HUDEP-2 (cell line): ENCODE data around the gene SGPP2.
"Not testable (repeated sequence)": the region's sequence is repeated elsewhere in the genome, so short reads cannot be mapped to it uniquely, and the experiment has no call there.

ENCODE experiments used
- DNase-seq, 76 experiments: peaks; one replicate each; lab custom pipeline; 2025; ENCODE audit not compliant: unreplicated experiment in 76 of 76; lab: John Stamatoyannopoulos, UW

The SGPP2 gene

GRCh38 chr2:222572264-222572721, 147.9 kb downstream of the SGPP2 start:
- DNase-seq, result no peak

- peak in 28 of 76 experiments; percentile 6 to 53 (median 22) for DNase-seq
Observed at GRCh38 chr2:222572751-222573174, 148.4 kb downstream of the SGPP2 start.

GRCh38 chr2:222575618-222576017, 151.3 kb downstream of the SGPP2 start:
- no peak for DNase-seq

- peak in 21 of 76 experiments; percentile 3 to 71 (median 30) for DNase-seq
Observed at GRCh38 chr2:222576171-222577081, 152.1 kb downstream of the SGPP2 start.

- DNase-seq, result no peak
Observed at GRCh38 chr2:222577341-222577740, 153.0 kb downstream of the SGPP2 start.

- peak in 5 of 76 experiments; percentile 3 to 41 (median 15) for DNase-seq
Observed at GRCh38 chr2:222582928-222583327, 158.6 kb downstream of the SGPP2 start.

- not testable (repeated sequence) for DNase-seq
Observed at GRCh38 chr2:222584589-222584988, 160.2 kb downstream of the SGPP2 start.

- no peak for DNase-seq
Observed at GRCh38 chr2:222591661-222592060, 167.3 kb downstream of the SGPP2 start.

- DNase-seq, result no peak
Observed at GRCh38 chr2:222592176-222592575, 167.8 kb downstream of the SGPP2 start.

- DNase-seq, result no peak
Observed at GRCh38 chr2:222594679-222595078, 170.3 kb downstream of the SGPP2 start.

GRCh38 chr2:222595581-222595980, 171.2 kb downstream of the SGPP2 start:
- DNase-seq, result no peak

- DNase-seq, result no peak
Observed at GRCh38 chr2:222598611-222599010, 174.3 kb downstream of the SGPP2 start.

GRCh38 chr2:222603501-222603900, 179.2 kb downstream of the SGPP2 start:
- DNase-seq, result no peak

- DNase-seq, result peak in 21 of 76 experiments; percentile 5 to 61 (median 23)
Observed at GRCh38 chr2:222604749-222605515, 180.6 kb downstream of the SGPP2 start.

- peak in 11 of 76 experiments; percentile 1 to 34 (median 5) for DNase-seq
Observed at GRCh38 chr2:222606306-222606705, 182.0 kb downstream of the SGPP2 start.

- DNase-seq, result no peak
Observed at GRCh38 chr2:222608081-222608480, 183.7 kb downstream of the SGPP2 start.

GRCh38 chr2:222609381-222609780, 185.0 kb downstream of the SGPP2 start:
- no peak for DNase-seq
